Measurements from ENCODE around the gene ABHD12.
"Not testable (repeated sequence)": the region's sequence is repeated elsewhere in the genome, so short reads cannot be mapped to it uniquely, and the experiment has no call there.

Gene ABHD12

GRCh38 chr20:25390538-25391528 lies at the start of gene ABHD12:
ABHD12 (minus strand) TSS chr20:25390835; CDS start chr20:25390703, 132 bp downstream.
- peak; percentile 99 for DNase-seq

GRCh38 chr20:25439328-25439727 lies 48.7 kb upstream of the ABHD12 start:
- peak; percentile 16 for DNase-seq

GRCh38 chr20:25437153-25437581 lies 46.5 kb upstream of the ABHD12 start:
- no peak for DNase-seq

GRCh38 chr20:25424536-25424935 lies 33.9 kb upstream of the ABHD12 start:
- no peak for DNase-seq

GRCh38 chr20:25422032-25422431 lies 31.4 kb upstream of the ABHD12 start:
- no peak for DNase-seq

GRCh38 chr20:25421102-25421501 lies 30.5 kb upstream of the ABHD12 start:
- no peak for DNase-seq

- no peak for DNase-seq
Observed at GRCh38 chr20:25418776-25419175, 28.1 kb upstream of the ABHD12 start.

GRCh38 chr20:25408890-25409289 lies 18.3 kb upstream of the ABHD12 start:
- no peak for DNase-seq

GRCh38 chr20:25408170-25408547 lies 17.5 kb upstream of the ABHD12 start:
- peak; percentile 26 for DNase-seq

GRCh38 chr20:25407311-25408169 lies 16.9 kb upstream of the ABHD12 start, which contains the start of gene GINS1:
GINS1 (plus strand) TSS chr20:25407673; CDS start chr20:25407821, 148 bp downstream.
- peak; percentile 94 for DNase-seq

GRCh38 chr20:25402583-25402982 lies 11.9 kb upstream of the ABHD12 start:
- DNase-seq = no peak

- not testable (repeated sequence) for DNase-seq
Observed at GRCh38 chr20:25400291-25400732, 9.7 kb upstream of the ABHD12 start.

- DNase-seq = peak; percentile 78
Observed at GRCh38 chr20:25399037-25399430, 8.4 kb upstream of the ABHD12 start.

GRCh38 chr20:25398376-25399036 lies 7.9 kb upstream of the ABHD12 start:
- DNase-seq = no peak

GRCh38 chr20:25397821-25398220 lies 7.2 kb upstream of the ABHD12 start:
- no peak for DNase-seq

- no peak for DNase-seq
Observed at GRCh38 chr20:25397096-25397495, 6.5 kb upstream of the ABHD12 start.

GRCh38 chr20:25394996-25395395 lies 4.4 kb upstream of the ABHD12 start:
- DNase-seq = no peak

GRCh38 chr20:25394276-25394675 lies 3.6 kb upstream of the ABHD12 start:
- DNase-seq = no peak

- peak; percentile 40 for DNase-seq
Observed at GRCh38 chr20:25389858-25390537, 637 bp downstream of the ABHD12 start.

GRCh38 chr20:25389401-25389857 lies 1.2 kb downstream of the ABHD12 start:
- DNase-seq = no peak

GRCh38 chr20:25382704-25383370 lies 7.8 kb downstream of the ABHD12 start:
- DNase-seq = no peak

Data from hematopoietic multipotent progenitor cell treated with erythropoietin and hydrocortisone succinate and interleukin-3 and kit ligand, for 4 days (in vitro differentiated cells).